ENCODE data around the gene TGFBI.

TGFBI gene

DNA sequence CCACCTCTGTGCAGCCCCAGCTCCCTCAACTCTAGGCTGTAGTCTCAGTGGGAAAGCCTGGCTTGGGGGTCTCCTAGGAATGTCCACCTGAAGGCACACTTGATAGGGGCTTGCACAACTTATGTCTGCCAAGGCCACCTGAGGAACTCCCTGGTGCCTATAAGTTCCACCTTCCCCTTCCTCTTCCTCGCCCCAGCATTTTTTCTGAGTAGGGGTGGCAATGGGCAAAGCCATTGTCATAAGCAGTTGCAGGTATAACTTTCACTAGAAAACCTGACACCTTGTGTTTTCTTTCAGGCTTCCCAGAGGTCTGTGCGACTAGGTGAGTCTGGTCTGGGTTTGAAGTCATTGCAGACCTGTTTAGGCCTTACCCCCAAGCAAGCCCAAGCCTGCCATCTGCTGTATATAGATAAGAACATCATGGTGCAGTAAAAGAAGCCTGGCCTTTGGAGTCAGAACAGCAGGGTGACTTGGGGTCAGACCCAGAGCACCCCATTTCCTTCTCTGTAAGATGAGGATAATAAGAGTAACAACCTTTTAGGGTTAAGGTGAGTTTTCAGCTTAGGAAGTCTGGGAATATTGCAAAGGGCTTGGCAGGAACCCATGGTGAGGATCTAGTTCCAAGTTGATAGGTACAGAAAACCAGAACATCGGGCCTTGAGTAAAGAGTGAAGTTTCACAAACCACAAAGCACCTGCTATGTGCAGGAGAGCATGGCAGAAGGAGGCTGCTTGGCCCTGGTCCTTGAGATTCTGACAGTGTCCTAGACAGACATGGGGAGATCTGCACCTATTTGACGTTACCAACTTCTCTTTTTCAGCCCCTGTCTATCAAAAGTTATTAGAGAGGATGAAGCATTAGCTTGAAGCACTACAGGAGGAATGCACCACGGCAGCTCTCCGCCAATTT is 33.8 kb downstream of the TGFBI start:
- DNase-seq (ENCODE audit: low read depth in 1 of 2, low spot score in 1 of 2) = no peak

DNA sequence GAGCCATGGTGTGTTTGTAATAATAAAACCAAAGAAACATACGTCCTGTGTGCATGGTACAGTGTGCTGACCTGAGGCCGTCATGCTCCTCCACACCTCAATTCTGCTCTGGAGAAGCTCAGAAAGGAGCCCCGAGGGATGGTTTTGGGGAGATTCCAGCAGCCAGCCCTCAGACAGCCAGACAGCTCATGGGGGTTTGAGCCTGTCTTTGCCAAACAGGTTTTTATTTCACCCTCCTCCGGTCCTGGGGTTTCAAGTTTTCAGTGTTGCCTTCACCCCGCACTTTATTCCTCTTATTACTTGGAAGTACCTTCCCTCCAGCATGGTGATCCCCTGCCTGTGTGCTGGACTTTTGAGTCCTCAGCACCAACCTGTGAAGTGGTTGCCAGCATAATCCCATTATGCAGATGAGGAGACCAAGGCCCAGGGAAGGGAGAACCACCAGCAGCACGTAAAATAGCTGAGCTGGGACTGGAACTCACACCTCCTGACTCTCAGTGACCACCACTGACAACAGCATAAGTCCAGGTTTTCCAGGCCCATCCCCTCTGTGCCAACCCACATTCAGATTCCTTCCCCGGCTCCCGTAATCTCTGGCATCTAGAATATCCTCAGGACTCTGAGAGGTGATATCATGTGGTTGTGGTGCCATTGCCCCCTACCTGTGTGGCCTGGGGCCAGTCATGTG is 35.1 kb downstream of the TGFBI start:
- DNase-seq (ENCODE audit: low read depth in 1 of 2, low spot score in 1 of 2) = no peak

DNA sequence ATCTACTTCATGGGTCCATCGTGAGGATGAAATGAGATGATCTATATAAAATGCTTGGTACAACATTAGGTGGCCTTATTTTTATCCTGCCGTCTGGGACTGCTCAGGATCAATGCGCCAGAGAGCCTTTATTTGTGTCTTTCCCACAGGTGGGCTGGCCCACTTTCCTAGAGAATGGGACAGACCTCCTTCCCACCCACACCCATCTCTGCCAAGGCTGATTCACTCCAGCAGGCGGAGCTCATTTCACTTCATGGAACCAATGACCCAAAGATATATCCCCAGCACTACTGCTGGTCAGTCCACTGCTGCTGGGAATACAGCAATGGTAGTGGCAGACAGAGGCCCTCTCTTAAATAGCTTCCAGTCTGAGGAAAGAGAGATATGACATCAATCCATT is 35.7 kb downstream of the TGFBI start:
- no peak for DNase-seq (ENCODE audit: low read depth in 1 of 2, low spot score in 1 of 2)

DNA sequence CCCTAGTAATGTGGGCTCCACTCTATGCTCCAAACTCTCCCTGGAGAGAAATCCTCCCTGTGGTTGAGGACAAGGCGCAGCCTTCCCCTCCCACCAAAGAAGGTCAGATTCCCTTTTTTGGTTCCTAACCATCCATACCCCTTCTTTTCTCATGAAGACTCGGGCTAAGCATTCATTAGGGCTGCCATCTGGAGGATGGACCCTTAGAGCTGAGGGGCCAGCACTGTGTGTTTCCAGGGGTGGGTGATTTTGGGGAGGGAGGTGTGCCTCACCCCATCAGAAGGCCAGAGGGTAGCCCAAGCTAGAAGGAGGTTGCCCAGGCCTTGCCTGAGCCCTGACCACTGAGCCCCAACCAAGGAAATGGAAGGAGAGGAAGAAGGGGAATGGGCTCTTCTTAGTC is 36.8 kb downstream of the TGFBI start:
- no peak for DNase-seq (ENCODE audit: low read depth in 1 of 2, low spot score in 1 of 2)

DNA sequence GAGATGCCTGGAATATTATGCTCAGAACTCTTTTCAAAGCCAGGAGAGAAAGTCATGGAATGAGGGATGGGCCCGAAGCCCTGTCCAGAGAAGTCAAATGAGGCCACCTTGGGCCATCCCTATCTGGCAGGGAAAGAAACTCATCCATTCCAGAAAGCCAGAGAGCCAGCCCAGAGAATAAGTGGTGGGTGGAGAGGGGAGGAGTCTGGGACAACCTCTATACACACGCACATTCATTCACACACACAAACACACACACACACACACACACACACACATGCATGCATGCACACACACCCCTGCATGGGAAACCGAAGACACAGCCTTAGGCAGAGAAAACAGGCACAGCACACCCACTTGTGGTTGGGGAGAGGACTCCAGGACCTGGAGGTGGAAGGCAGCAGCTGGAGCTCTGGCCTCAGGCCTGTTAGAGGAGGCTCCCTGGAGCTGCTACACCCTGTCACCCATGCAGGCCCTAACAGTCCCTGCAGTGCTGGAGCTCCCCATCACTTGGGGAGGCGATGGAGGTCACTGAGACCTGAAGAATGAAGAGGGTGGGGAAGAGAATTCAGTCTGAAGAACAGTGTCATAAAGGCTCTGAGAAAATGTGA is 38.0 kb downstream of the TGFBI start:
- DNase-seq (ENCODE audit: low read depth in 1 of 2, low spot score in 1 of 2) = no peak

DNA sequence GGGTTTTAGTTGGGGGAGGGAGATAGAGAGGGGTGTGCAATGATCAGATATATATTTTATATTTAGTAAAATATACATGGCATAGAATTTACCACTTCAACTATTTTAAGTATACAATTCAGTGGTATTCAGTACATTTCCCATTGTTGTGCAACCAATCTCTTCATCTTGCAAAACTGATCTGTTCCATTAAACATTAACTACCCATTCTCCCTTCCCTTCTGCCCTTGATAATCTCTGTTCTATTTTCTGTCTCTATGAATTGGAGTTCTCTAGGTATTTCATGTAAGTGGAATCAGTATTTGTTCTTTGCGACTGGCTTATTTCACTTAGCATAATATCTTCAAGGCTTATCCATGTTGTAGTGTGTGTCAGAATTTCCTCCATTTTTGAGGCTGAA is 38.6 kb downstream of the TGFBI start:
- DNase-seq (ENCODE audit: low read depth in 1 of 2, low spot score in 1 of 2) = no peak

DNA sequence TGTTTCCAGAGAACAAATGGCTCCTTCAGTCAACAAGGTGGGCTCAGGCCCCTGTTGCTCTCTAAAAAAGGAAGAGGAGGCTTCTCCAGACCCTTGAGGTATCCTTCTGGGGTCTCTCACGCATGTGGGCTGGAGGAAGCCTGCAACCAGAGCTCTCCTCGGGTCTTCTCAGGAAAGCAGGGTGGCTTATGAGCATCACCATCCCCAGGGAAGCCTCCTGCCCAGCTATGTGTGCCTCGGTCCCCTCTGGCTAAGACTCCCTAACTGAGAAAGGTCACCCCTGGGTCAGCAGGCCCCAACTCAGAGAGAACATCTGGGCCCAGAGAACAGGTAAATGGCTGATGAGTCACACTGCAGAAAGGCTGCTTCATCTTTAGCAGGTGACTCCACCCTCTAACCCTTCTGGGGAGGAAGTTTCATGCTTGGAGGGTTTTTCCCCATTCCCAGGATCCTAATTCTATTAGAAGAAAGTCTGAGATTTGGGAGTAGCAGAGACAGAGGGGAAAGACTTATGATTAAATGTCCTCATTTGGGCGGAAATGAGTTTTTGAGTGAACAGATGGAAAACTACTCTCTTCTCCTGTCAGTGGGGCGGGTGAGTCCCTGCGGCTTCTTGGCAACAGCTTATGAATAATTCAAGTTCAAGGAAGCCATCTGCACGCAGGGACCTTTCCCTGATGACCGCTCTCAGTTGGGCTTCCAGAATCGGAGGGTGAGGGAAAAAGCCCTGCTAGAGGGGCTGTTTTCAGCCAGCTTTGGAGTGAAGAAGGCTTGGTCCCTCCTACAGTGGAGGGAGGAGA is 41.9 kb downstream of the TGFBI start:
- DNase-seq (ENCODE audit: low read depth in 1 of 2, low spot score in 1 of 2) = no peak

DNA sequence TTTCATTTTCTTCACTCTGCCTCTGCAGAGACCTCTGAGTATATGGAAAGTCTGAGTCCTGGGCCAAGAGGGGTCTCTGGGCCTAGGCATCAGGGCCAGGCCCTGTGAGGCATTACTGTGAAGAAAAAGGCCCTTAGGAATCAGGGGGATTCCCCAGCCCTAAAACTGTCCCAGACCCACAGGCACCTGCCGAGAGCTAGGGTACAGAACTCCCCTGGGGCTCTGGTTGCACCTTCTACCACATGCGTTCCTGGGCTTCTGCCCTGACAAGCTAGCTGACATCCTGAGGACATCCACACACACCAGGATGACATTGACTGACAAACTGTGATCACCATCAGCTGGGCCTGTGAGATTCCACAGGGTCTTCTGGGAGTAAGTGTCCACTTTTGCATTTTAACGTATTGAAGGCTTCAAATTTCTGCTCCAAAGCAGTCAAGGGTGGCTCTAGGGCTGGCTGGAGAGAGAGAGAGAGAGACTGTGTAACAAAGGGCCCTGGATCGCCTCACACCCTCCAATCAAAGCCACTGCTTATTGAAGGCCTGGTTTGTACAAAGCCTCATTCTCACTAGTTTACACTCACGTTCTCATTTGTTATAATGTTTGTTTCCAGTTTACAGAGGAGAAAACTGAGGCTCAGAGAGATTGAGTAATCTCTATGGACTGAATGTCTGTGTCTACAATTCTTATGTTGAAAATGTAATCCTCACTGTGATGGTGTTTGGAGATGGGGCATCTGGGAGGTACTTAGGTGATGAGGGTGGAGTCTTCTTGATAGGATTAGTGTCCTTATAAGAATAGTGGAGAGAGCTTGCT is 45.1 kb downstream of the TGFBI start:
- DNase-seq (ENCODE audit: low read depth in 1 of 2, low spot score in 1 of 2) = no peak

DNA sequence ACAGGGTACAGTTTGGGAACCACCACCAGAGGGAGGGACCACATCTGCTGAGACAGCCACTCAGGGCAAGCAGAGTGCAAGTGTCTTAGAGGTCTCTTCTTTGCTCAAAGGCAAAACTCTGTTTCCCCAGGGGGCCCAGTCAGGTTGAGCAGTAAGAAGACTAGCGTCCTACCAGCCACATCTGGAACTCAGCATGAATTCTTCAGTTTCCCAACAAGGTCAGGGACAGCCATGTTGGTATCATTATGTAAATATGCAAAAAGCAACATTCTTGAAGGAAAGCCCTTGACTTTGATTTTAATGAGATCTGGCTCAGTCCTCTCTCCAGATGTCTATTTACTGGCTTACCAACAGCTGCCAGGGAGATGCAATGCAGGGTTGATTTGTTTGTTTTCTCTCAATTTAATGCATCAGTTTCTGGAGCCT is 46.7 kb downstream of the TGFBI start:
- no peak for DNase-seq (ENCODE audit: low read depth in 1 of 2, low spot score in 1 of 2)

DNA sequence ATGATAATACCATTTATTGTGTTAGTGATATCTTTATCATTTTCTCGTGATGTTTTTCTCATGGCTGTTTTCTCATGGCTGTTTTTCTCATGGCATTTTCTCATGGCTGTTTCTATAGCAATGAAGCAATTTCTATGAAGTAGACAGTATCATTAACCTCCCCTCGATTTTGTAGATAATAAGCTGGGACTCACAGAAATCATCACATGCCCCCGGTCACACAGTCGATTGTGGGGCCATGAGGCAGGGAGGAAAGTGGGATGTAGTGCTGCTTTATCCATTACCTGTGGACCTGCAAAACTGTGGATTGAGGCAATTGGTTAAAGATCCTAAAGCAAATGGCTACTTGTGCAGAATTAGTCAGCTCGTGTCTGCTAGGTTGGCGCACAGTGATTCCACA is 47.3 kb downstream of the TGFBI start:
- DNase-seq (ENCODE audit: low read depth in 1 of 2, low spot score in 1 of 2) = no peak

DNA sequence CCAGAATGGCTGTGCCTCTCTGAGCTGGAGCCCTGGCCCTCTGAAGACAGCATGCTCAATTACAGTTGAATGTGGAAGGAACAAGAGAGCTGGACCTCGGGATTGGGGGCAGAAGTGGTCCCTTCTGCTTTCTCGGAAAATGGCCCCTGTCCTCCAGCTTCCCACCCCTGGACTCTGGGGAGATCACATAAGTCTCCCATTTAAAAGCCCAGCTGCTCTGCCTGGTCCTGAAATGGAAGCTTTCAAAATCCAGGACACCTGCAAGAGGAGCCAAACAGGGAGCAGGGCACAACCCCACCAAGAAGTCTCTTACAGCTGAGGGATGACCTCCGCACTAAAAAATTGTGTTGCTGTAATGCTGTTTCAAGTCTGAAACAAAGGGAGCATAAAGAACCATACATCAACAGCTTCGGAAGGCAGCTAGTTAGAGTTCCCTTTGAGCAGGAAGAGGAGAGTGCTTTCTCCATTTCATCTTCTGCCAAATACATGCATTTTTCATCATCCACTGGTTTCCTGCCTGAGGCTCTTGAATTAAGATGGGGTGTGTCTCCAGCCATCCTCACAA is 48.2 kb downstream of the TGFBI start:
- no peak for DNase-seq (ENCODE audit: low read depth in 1 of 2, low spot score in 1 of 2)

DNA sequence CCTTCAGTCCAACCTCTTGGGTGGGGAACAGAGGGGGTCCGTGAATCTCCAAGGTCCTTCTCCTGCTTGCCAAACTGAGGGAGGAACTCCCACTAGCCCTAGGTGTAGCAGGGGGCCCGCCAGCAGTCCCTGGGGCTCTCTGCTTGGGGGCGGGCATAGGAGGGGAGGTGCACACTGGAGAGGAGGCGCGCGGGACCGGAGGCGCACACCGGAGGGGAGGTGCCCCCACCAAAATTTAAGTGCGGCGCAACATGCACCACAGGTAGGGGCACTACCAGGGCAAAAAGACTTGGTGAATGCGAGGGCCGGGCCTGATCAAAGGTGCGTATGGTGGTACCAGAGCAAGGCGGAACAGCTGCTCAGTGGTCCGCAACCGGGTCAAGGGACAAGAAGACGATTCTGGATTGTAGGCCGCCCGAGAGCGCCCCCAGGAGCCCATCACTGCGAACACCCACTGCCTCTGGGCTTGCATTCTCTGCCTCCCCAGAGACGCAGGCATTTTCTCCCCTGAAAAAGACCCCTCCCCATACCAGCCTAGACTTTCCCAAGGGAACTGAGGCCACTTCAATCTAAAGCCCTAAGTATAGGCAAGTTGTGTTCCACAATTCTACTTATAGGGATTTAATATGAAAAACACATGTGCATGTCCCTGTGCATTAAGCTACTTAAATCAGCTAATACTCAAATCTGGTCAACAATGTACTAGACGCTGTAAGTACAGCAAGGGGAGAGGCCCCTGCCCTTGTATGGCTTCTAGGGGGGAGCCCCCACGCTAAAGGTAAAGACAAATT is 50.6 kb downstream of the TGFBI start:
- DNase-seq (ENCODE audit: low read depth in 1 of 2, low spot score in 1 of 2) = no peak

DNA sequence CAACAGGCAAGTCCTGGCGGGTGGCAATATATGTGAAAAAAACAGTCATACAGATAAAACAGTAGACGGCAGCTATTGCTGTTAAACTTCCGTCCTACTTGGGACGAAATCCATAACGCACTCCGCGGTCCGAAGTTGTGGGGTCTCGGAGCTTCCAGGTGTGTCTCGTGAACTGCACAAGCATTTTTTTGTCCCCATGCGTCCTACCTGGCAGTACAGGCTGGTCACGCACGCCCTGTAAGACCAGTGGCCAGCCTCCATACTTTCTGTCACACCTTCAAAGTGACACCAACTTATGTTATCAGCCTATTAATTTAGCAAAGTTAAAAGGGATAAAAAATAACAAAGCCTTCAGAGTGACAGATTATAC is 51.3 kb downstream of the TGFBI start:
- no peak for DNase-seq (ENCODE audit: low read depth in 1 of 2, low spot score in 1 of 2)

DNA sequence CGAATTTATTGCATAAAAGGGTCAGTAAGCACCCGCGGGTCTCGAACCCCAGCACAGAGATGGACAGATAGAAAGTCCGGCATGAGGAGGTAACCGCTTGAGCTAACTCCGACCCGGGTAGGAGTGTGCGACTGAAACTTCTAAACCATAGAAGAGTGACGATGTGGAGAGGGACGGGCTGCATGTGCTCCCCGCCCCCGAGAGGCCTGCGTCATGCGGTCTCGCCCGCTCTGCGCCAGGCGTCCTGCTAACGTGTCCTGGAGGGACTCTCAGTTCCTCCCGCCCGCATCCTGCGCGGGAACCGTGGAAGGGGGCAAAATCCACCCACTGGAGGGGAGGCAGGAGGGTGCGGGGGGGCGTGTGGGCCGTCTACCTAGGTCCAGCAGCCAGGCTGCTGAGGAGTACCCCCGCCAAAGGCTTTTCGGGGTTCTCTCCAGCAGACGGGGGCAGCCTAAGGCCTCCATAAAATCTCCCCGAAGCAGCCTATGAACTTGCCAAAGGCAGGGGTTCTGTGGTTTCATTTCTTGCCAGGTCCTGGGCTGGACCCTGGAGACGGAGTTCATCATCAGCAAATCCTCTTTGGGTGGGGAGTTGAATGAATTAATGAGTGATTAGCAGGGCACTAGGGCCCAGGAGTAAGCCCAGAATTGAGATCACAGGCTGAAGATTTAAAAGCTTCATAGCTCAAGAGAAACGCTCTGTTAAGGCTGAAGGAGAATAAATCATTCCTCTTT is 51.9 kb downstream of the TGFBI start:
- DNase-seq (ENCODE audit: low read depth in 1 of 2, low spot score in 1 of 2) = peak; percentile 19 to 30

DNA sequence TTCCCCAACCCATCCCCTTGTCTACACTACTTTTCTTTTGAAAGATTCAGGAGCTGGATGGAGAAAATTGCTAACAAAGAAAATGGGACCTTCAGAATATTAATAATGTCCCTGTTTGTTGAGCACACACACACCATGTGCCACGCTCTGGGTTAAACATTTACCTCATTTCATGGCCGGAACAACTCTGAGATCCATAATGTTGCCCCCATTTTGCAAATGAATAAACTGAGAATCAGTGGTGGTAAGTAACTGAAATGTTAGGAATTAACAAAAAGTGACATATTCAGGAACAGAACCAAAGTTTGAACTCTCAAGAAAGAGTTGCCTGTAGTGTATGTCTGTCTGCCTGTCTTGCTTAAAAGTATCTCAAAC is 52.4 kb downstream of the TGFBI start:
- no peak for DNase-seq (ENCODE audit: low read depth in 1 of 2, low spot score in 1 of 2)

DNA sequence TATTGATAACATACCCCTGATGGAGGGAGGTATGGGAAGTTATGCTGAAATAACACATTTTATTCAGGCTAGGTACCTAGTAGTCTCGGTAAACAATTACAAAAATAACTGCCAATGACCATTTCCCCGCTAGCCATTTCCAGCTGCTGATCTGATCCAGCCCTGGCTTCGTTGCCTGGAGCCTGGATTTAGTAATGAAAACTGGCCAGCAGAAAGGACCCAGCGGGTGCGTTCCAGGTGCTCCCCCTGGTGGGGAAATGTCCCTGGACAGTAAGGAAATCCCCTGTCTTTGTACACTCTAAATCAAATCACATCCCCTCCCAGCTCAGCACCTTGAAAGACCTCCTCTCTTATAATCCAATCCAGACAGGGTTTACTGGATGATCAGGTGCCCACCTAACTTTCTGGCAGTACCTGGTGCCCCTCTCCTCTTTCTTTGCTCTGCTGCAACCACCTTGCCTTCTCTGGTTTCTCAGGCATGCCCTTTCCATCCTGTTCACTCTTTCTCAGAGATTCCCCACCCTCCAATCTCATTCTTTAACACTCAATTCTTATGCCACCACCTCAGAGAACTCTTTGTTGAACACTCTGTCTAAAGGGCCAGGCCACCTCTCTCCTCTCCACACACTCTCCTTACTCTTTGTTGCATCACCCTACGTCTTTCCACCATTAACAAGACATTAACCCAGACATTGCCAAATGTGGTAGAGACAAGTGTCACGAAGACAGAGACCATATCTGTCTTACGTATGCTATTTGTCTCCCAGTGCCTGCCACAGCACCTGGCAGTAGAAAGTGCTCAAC is 53.8 kb downstream of the TGFBI start:
- DNase-seq (ENCODE audit: low read depth in 1 of 2, low spot score in 1 of 2) = peak; percentile 5 to 29

DNA sequence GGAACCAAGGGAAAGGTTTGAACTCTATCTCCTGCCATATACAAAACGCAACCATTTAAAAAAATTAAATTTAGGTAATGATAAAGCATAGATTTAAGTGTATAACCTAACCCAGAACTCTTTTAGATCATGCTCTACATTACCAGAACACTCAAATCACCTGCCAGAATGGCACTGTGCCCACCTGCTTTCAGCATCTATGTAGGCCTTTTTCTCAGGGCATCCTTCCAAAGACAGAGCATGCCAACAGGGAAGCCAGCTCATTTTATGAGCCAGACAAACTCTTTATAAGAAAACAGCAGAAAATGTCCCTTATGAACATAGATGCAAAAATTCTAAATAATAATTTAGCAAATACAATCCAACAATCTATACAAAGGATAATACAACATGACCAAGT is 55.9 kb downstream of the TGFBI start:
- no peak for DNase-seq (ENCODE audit: low read depth in 1 of 2, low spot score in 1 of 2)
